Mononuclear cell (primary cell): ENCODE results near the gene WDR7. TPM values are rescaled to one million over a fixed set of nuclear protein-coding genes. Genes with fewer than 3 reads are reported as not detected.

Source experiments
- H3K27me3 ChIP-seq: 2 replicates; pipeline ENCODE4 v1.6.0; 2011; ENCODE audit warnings: low read length, control low read depth; ENCODE audit not compliant: insufficient read depth
- H3K4me1 ChIP-seq: 2 replicates; pipeline ENCODE4 v1.5.1; 2011; ENCODE audit warnings: mild to moderate bottlenecking, low read length, control low read depth; ENCODE audit not compliant: insufficient read depth
- H3K4me3 ChIP-seq: 2 replicates; pipeline ENCODE4 v1.5.1; 2011; ENCODE audit warnings: mild to moderate bottlenecking, low read length, moderate library complexity
- H3K9me3 ChIP-seq: 2 replicates; pipeline ENCODE4 v1.5.1; 2011; ENCODE audit warnings: low read depth, mild to moderate bottlenecking, control low read depth, low read length
- total RNA-seq: library from RNA; depleted of rRNA; stranded (reverse); fragments of >200 nt; gene quantifications from one replicate; pipeline ENCODE4 v1.2.3, GENCODE V29; 2012

WDR7 gene
- total RNA-seq, 1 donor = 52.7 TPM

DNA sequence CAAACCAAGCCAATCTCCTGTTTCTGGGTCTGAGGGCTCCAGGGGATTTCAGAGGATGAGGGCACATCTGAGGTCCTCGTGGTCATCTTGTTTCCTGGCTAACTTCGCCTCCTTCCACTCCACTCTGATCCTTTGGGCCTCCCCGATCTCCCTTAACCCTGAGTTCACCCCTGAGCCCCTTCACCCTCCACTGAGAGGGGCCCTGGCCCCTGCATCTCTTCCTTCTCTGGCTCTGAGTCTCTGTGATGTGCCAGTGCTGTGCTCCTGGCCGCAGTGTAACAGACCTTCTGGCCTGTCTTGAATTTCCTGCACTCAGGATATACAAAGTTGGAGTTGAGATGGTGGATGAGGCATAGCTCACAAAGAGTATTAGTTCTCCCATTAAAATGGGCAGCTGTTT lies 411.0 kb downstream of the WDR7 start:
- no peak overlapping the region for H3K4me3 ChIP-seq
- no peaks in the 10 kb centered on the region for H3K9me3 ChIP-seq
- H3K27me3 ChIP-seq = no peaks in the 10 kb centered on the region
- no peaks in the 10 kb centered on the region for H3K4me1 ChIP-seq

DNA sequence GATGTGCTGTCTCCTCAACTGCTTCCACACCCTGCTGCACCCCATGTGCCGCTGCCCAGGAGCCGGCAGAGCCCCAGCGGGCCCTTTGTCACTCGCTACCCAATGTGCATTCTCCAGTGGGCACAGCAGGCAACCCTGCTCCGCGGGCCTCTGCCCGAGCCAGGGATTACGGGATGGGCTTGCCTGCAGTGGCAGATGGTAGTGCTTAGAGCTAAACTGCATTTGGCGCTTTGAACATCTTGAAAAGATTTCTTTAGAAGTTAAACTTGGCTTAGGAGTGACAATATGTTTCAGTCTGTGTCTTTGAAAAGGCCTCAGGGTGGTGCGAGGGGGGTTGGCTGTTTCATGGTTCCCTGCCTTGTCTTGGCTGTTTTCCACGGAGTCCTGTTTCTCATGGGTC lies 411.7 kb downstream of the WDR7 start:
- no peak overlapping the region for H3K4me3 ChIP-seq
- no peaks in the 10 kb centered on the region for H3K27me3 ChIP-seq
- H3K9me3 ChIP-seq = no peaks in the 10 kb centered on the region
- H3K4me1 ChIP-seq = no peaks in the 10 kb centered on the region

GRCh38 chr18:57063601-57064103 lies 412.5 kb downstream of the WDR7 start:
- H3K4me3 ChIP-seq = no peak overlapping the region
- H3K9me3 ChIP-seq = no peaks in the 10 kb centered on the region
- no peaks in the 10 kb centered on the region for H3K4me1 ChIP-seq
- H3K27me3 ChIP-seq = no peaks in the 10 kb centered on the region

- H3K4me3 ChIP-seq = no peak overlapping the region
- H3K4me1 ChIP-seq = peaks cover 12% of the 10 kb centered on the region
- H3K9me3 ChIP-seq = no peaks in the 10 kb centered on the region
- H3K27me3 ChIP-seq = peaks cover 3% of the 10 kb centered on the region
These were observed 422.5 kb downstream of the WDR7 start for GRCh38 chr18:57073501-57074187.

- H3K4me3 ChIP-seq = no peak overlapping the region
- H3K27me3 ChIP-seq = peaks cover 11% of the 10 kb centered on the region
- H3K4me1 ChIP-seq = peaks cover 12% of the 10 kb centered on the region
- no peaks in the 10 kb centered on the region for H3K9me3 ChIP-seq
These were observed 424.7 kb downstream of the WDR7 start for GRCh38 chr18:57075716-57076400.

DNA sequence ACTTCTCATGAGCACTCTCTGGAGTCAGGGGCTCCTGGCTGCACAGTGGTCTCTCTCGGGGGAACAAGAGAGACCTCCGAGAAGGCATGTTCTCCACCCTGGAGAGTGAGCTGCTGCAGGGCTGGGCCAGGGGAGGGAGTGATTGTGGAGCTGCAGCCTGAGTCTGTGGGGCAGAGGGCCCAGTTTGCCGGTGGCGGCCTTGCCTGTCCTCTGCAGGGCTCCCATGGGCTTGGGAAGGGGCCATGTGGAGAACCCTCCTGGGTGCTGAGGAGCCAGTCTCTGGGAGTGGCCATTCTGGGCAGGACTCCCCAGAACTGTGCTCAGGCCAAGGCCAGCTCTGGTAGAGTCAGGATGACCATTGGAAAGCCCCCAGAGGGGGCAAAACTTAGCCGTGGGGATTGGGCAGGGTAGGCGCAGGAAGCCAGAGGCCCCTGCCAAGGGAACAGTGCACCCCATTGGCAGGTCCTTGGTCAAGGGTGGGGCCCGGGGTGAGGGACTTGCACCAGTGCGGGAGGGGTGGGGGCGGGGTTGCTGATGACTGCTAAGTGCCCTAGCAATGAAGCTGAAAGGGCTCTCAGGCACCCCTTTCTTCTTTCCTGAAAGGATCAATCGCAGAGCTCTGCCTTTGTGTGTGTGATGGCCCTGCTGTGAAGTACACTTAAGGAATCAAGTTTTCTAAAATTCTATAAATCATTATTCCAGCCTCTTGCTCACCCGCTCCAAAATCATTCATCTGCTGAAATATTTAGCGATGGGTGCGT lies 426.0 kb downstream of the WDR7 start:
- Histone ChIP-seq H3K4me1 (peaks cover 12% of the 10 kb centered on the region), H3K4me3 (no peak overlapping the region), H3K27me3 (peaks cover 13% of the 10 kb centered on the region), H3K9me3 (no peaks in the 10 kb centered on the region)

DNA sequence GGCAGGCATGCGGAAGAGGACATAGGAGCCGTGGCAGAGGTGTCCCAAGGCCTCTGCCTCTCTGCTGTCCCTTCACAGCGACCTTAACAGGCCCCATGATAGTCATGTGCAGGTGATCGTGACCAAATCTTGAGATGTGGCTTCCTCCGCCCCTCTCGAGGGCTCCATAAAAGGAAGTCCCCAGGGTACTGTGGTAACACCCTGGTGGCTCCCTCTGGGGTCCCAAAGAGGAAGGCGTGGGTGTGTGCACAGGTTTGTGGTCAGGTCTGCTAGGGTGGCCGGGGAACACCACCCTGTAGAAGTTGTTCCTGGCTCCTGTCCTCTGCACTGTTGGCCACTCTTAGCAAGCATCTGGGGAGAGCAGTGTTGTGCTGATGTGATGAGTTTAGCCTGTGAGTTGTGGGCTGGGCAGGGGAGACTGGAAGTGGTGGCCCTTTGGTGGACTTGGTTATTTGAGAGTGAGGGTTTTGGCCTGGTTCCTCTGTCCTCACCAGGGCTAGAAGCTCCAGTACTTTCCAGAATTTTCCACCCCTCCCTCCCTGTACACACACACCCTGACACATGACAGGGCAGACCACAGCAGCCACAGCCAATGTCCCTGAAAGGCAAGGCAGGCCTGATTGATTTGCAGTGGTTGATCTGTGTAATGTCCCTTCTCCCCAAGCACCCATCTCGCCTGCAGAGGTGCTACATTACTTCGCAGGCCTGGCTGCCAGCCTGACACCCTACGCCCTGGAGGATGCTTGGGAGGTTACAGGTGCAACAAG lies 426.8 kb downstream of the WDR7 start:
- no peak overlapping the region for H3K4me3 ChIP-seq
- H3K4me1 ChIP-seq = peaks cover 12% of the 10 kb centered on the region
- peaks cover 20% of the 10 kb centered on the region for H3K27me3 ChIP-seq
- no peaks in the 10 kb centered on the region for H3K9me3 ChIP-seq

GRCh38 chr18:57078614-57079013 lies 427.5 kb downstream of the WDR7 start:
- peaks cover 12% of the 10 kb centered on the region for H3K4me1 ChIP-seq
- no peak overlapping the region for H3K4me3 ChIP-seq
- peaks cover 25% of the 10 kb centered on the region for H3K27me3 ChIP-seq
- no peaks in the 10 kb centered on the region for H3K9me3 ChIP-seq

GRCh38 chr18:57080479-57080878 lies 429.3 kb downstream of the WDR7 start:
- Histone ChIP-seq H3K9me3 (no peaks in the 10 kb centered on the region), H3K27me3 (peaks cover 22% of the 10 kb centered on the region), H3K4me3 (no peak overlapping the region), H3K4me1 (peaks cover 24% of the 10 kb centered on the region)

DNA sequence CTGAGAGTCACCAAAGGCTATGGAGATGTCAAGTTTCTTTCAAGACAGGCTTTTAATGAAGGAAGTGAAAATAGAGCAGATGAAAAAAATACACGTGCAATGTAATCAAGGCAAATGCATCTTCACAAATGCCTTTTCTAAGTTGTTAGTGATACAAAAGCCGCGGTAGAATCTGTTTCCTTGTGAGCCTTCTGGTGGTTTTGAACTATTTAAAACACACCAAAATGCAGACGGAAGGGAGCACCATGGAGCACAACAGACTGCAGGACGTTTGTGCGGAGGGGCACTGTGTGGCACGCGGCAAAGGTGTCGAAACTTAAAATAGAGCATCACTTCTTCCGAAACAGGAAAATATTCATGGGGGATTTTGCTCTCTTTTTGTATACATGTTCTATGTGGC lies 430.7 kb downstream of the WDR7 start:
- H3K4me1 ChIP-seq = peaks cover 24% of the 10 kb centered on the region
- no peak overlapping the region for H3K4me3 ChIP-seq
- peaks cover 30% of the 10 kb centered on the region for H3K27me3 ChIP-seq
- H3K9me3 ChIP-seq = no peaks in the 10 kb centered on the region

- Histone ChIP-seq H3K4me1 (peaks cover 13% of the 10 kb centered on the region), H3K9me3 (no peaks in the 10 kb centered on the region), H3K27me3 (peaks cover 36% of the 10 kb centered on the region), H3K4me3 (no peak overlapping the region)
These were observed 432.3 kb downstream of the WDR7 start for GRCh38 chr18:57083485-57083884.

DNA sequence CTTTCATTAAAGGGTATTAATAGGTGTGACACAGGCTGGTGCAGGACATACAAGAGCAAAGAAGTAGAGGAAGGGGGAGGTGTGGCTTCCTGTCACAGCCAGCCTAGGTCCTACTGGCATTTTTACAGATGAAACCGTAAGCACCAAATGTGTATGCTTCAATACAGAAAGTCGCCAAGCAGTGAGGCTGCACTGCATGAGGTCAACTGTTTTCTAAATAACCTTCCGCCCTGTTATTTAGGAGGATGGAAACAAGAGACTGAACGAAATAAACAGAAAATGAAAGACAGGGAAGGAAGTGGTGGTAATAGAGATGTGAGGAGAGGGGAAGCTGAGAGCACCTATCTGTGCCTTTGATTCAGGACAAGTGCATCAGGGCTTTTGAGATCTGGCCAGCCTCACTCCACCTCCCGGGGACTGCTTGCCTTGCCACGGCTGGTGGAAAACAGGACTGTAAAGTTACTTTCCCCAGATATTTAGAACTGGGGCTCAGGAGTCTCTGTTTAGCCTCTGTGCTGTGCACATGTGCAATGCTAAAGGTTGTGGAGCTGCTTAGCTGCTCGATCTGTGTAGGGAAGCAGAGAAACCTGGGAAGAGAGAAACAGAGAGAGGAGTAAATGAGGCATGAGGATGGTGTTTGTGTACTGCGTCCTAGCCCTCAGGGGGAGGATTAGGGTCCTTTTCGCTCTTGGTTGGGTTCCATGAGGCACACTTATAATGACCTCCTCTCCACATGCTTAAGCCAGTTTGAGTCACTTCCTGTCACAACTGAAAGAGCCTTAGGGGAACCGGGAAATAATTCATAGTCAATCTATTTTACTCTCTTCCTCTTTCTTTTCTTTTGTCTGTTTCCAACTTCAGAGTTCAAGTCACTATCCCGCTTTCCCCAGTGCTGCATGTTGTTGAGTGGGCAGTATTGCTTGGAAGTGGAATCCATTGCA lies 433.4 kb downstream of the WDR7 start:
- Histone ChIP-seq H3K27me3 (peaks cover 32% of the 10 kb centered on the region), H3K4me3 (no peak overlapping the region), H3K9me3 (no peaks in the 10 kb centered on the region), H3K4me1 (peaks cover 11% of the 10 kb centered on the region)

GRCh38 chr18:57085371-57085770 lies 434.2 kb downstream of the WDR7 start:
- Histone ChIP-seq H3K4me1 (peaks cover 11% of the 10 kb centered on the region), H3K27me3 (peaks cover 28% of the 10 kb centered on the region), H3K4me3 (no peak overlapping the region), H3K9me3 (no peaks in the 10 kb centered on the region)

DNA sequence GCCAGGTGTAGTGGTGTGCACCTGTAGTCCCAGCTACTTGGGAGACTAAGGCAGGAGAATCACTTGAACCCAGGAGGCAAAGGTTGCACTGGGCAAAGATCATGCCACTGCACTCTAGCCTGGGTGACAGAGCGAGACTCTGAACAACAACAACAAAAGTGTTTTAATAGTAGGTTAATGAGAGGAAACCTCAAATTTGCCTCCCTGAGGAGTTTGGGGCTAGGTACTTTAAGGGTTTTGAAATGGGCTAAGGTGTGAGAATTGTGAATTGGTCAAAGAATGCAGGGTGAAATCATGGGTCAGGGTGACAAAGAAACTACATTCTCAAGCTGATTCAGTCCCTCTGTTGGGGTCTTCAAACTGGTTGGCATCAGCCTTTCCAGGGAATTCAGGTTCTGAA lies 435.0 kb downstream of the WDR7 start:
- H3K4me3 ChIP-seq = no peak overlapping the region
- H3K4me1 ChIP-seq = peaks cover 11% of the 10 kb centered on the region
- peaks cover 28% of the 10 kb centered on the region for H3K27me3 ChIP-seq
- H3K9me3 ChIP-seq = no peaks in the 10 kb centered on the region
